Measurements from ENCODE around the gene CSK.

DNA sequence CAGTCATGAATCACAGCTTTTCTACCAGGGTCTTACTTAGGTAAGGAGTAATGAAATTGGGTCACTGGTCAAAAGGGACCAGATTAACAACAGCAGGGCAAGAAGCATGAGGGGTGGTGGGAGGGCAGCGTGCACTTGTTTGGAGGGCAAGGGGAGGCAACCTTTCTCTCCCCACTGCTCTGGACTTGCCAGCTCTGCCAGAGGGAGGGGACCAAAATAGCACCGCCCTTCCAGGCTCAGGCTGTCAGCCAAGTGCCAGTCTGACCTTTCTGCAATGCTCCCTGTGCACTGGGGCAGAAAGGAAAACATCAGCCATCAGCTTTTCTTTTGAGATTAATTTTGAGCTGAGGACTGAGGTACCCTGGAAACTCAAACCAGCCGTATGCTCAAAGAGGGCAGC, 65.6 kb downstream of the CSK start:
- no peak for TF ChIP-seq YY1 (IDR thresholded peaks at IDR 0.05; ENCODE audit: low read depth)
- TF ChIP-seq, protein P1, sequence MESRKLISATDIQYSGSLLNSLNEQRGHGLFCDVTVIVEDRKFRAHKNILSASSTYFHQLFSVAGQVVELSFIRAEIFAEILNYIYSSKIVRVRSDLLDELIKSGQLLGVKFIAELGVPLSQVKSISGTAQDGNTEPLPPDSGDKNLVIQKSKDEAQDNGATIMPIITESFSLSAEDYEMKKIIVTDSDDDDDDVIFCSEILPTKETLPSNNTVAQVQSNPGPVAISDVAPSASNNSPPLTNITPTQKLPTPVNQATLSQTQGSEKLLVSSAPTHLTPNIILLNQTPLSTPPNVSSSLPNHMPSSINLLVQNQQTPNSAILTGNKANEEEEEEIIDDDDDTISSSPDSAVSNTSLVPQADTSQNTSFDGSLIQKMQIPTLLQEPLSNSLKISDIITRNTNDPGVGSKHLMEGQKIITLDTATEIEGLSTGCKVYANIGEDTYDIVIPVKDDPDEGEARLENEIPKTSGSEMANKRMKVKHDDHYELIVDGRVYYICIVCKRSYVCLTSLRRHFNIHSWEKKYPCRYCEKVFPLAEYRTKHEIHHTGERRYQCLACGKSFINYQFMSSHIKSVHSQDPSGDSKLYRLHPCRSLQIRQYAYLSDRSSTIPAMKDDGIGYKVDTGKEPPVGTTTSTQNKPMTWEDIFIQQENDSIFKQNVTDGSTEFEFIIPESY (IDR thresholded peaks at IDR 0.05; ENCODE audit: borderline replicate concordance, low read depth), result no peak
- TF ChIP-seq POLR2AphosphoS5 (IDR thresholded peaks at IDR 0.05; ENCODE audit: low read depth, low read length), result no peak
- TF ChIP-seq, protein P2, sequence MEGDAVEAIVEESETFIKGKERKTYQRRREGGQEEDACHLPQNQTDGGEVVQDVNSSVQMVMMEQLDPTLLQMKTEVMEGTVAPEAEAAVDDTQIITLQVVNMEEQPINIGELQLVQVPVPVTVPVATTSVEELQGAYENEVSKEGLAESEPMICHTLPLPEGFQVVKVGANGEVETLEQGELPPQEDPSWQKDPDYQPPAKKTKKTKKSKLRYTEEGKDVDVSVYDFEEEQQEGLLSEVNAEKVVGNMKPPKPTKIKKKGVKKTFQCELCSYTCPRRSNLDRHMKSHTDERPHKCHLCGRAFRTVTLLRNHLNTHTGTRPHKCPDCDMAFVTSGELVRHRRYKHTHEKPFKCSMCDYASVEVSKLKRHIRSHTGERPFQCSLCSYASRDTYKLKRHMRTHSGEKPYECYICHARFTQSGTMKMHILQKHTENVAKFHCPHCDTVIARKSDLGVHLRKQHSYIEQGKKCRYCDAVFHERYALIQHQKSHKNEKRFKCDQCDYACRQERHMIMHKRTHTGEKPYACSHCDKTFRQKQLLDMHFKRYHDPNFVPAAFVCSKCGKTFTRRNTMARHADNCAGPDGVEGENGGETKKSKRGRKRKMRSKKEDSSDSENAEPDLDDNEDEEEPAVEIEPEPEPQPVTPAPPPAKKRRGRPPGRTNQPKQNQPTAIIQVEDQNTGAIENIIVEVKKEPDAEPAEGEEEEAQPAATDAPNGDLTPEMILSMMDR (IDR thresholded peaks at IDR 0.05), result no peak
- no peak for TF ChIP-seq NFIC (IDR thresholded peaks at IDR 0.05; ENCODE audit: borderline replicate concordance)
- TF ChIP-seq TAF1 (IDR thresholded peaks at IDR 0.05; ENCODE audit: borderline replicate concordance, low read depth, low read length), result no peak
- TF ChIP-seq, protein P3, sequence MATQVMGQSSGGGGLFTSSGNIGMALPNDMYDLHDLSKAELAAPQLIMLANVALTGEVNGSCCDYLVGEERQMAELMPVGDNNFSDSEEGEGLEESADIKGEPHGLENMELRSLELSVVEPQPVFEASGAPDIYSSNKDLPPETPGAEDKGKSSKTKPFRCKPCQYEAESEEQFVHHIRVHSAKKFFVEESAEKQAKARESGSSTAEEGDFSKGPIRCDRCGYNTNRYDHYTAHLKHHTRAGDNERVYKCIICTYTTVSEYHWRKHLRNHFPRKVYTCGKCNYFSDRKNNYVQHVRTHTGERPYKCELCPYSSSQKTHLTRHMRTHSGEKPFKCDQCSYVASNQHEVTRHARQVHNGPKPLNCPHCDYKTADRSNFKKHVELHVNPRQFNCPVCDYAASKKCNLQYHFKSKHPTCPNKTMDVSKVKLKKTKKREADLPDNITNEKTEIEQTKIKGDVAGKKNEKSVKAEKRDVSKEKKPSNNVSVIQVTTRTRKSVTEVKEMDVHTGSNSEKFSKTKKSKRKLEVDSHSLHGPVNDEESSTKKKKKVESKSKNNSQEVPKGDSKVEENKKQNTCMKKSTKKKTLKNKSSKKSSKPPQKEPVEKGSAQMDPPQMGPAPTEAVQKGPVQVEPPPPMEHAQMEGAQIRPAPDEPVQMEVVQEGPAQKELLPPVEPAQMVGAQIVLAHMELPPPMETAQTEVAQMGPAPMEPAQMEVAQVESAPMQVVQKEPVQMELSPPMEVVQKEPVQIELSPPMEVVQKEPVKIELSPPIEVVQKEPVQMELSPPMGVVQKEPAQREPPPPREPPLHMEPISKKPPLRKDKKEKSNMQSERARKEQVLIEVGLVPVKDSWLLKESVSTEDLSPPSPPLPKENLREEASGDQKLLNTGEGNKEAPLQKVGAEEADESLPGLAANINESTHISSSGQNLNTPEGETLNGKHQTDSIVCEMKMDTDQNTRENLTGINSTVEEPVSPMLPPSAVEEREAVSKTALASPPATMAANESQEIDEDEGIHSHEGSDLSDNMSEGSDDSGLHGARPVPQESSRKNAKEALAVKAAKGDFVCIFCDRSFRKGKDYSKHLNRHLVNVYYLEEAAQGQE (IDR thresholded peaks at IDR 0.05; ENCODE audit: low read depth, low read length), result no peak
- TF ChIP-seq SIN3A (IDR thresholded peaks at IDR 0.05; ENCODE audit: borderline replicate concordance, low read depth, low read length), result no peak
